SK-N-SH treated with all-trans-retinoic acid at 6 μM for 48 hours (cell line): Measurements from ENCODE around the gene SRSF6.
A peak's percentile ranks its signal among the peaks of the same experiment; 100 is the strongest.

Source experiments
- ARNTL ChIP-seq: fragments of 450-650 bp; formaldehyde crosslinking; IDR thresholded peaks from 2 replicates; pipeline ENCODE4 v1.5.0; 2020; ENCODE audit warnings: low read depth, mild to moderate bottlenecking, moderate library complexity, borderline replicate concordance
- CSDC2 ChIP-seq: fragments of 250-450 bp; sonication (Bioruptor Pico); IDR thresholded peaks from 2 replicates; pipeline ENCODE4 v1.5.0; 2020; ENCODE audit warnings: mild to moderate bottlenecking, moderate library complexity
- ISL1 ChIP-seq: fragments of 250-450 bp; sonication (Bioruptor Pico); IDR thresholded peaks from 2 replicates; pipeline ENCODE4 v2.1.2; 2022; ENCODE audit warnings: mild to moderate bottlenecking, moderate library complexity
- SNAI2 ChIP-seq: fragments of 250-450 bp; sonication (Bioruptor Pico); IDR thresholded peaks from 2 replicates; pipeline ENCODE4 v1.5.0; 2020; ENCODE audit warnings: mild to moderate bottlenecking, moderate library complexity
- TCF4 ChIP-seq: fragments of 250-450 bp; sonication (Bioruptor Pico); IDR thresholded peaks from 2 replicates; pipeline ENCODE4 v1.8.0; 2021; ENCODE audit warnings: mild to moderate bottlenecking, moderate library complexity, borderline replicate concordance
- ZFP3 ChIP-seq: fragments of 250-450 bp; sonication (Bioruptor Pico); IDR thresholded peaks from 2 replicates; pipeline ENCODE4 v1.5.0; 2020; ENCODE audit warnings: mild to moderate bottlenecking, moderate library complexity

DNA sequence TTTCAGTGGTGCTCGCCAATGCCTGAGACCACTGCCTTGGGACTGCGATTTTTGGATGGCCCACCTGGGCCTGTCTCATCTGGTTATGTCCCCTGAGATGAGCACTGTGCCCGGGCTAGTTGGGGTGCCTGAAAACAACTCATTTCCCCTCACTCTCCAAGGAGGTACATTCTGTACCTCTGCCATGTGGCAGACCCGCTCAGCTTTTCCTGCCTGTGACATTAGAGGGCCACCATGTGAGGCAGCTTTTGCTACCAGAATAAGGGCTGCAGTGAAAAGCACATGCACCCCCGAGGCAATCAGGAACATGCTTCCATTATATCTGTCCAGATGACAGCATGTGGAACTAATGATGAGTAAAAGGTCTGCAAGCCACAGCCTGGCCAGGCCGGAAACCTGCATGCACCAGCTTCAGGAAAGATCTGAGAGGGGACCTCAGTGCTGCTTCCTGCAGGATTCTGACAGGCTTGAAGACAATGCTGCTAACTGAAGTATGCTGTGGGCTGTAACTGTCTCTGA, 11.3 kb upstream of the SRSF6 start:
- TF ChIP-seq ZFP3 (CRISPR knock-in tag) (no peak), SNAI2 (CRISPR knock-in tag) (no peak), ISL1 (no peak), TCF4 (CRISPR knock-in tag) (peak; percentile 86), CSDC2 (CRISPR knock-in tag) (no peak), ARNTL (no peak)
